ENCODE data around the gene SIAH3.

SIAH3 gene

GRCh38 chr13:45812695-45813372, 38.7 kb downstream of the SIAH3 start:
- H2AFZ ChIP-seq (ENCODE audit: low read length) = no peak overlapping the region
- H3K9ac ChIP-seq (ENCODE audit: low read length) = no peak overlapping the region
- DNase-seq = no peak
- H3K9me3 ChIP-seq (replicated peaks; ENCODE audit: insufficient read depth, low read length) = no peaks in the 10 kb centered on the region
- H3K4me2 ChIP-seq (ENCODE audit: low read depth, low read length) = no peak overlapping the region
- H3K79me2 ChIP-seq (ENCODE audit: low read length) = no peaks in the 10 kb centered on the region
- H3K4me3 ChIP-seq (ENCODE audit: low read length) = no peak overlapping the region
- H3K9me2 ChIP-seq (replicated peaks; ENCODE audit: insufficient read depth, low read length) = no peaks in the 10 kb centered on the region
- no peaks in the 10 kb centered on the region for H3K36me3 ChIP-seq (replicated peaks; ENCODE audit: insufficient read depth, low read length)
- H4K20me1 ChIP-seq (ENCODE audit: insufficient read depth, low read length) = no peaks in the 10 kb centered on the region
- TF ChIP-seq CTCF (IDR thresholded peaks at IDR 0.05; ENCODE audit: low read length) (no peak), EZH2 (optimal IDR thresholded peaks at IDR 0.05; ENCODE audit: low read depth, low read length) (no peak), EZH2phosphoT487 (IDR thresholded peaks at IDR 0.05; ENCODE audit: low read length) (no peak)
- H3F3A ChIP-seq (ENCODE audit: insufficient read depth, low read length) = no peaks in the 10 kb centered on the region
- H3K4me1 ChIP-seq (ENCODE audit: low read length) = no peaks in the 10 kb centered on the region
- H3K27me3 ChIP-seq (replicated peaks; ENCODE audit: insufficient read depth, low read length) = no peaks in the 10 kb centered on the region
- H3K27ac ChIP-seq (ENCODE audit: low read length) = no peak overlapping the region

GRCh38 chr13:45811891-45812694, 39.5 kb downstream of the SIAH3 start:
- Histone ChIP-seq H4K20me1 (ENCODE audit: insufficient read depth, low read length) (no peaks in the 10 kb centered on the region), H3K27me3 (replicated peaks; ENCODE audit: insufficient read depth, low read length) (no peaks in the 10 kb centered on the region), H3K27ac (ENCODE audit: low read length) (no peak overlapping the region), H3K4me2 (ENCODE audit: low read depth, low read length) (no peak overlapping the region), H3K36me3 (replicated peaks; ENCODE audit: insufficient read depth, low read length) (no peaks in the 10 kb centered on the region), H3K9ac (ENCODE audit: low read length) (no peak overlapping the region), H3K4me3 (ENCODE audit: low read length) (no peak overlapping the region), H3K9me3 (replicated peaks; ENCODE audit: insufficient read depth, low read length) (no peaks in the 10 kb centered on the region), H3K4me1 (ENCODE audit: low read length) (no peaks in the 10 kb centered on the region), H2AFZ (ENCODE audit: low read length) (no peak overlapping the region), H3F3A (ENCODE audit: insufficient read depth, low read length) (no peaks in the 10 kb centered on the region), H3K79me2 (ENCODE audit: low read length) (no peaks in the 10 kb centered on the region), H3K9me2 (replicated peaks; ENCODE audit: insufficient read depth, low read length) (no peaks in the 10 kb centered on the region)
- TF ChIP-seq EZH2 (optimal IDR thresholded peaks at IDR 0.05; ENCODE audit: low read depth, low read length) = no peak
- TF ChIP-seq EZH2phosphoT487 (IDR thresholded peaks at IDR 0.05; ENCODE audit: low read length) = no peak
- no peak for TF ChIP-seq CTCF (IDR thresholded peaks at IDR 0.05; ENCODE audit: low read length)
- DNase-seq = no peak

- DNase-seq = peak; percentile 16
- no peak for TF ChIP-seq EZH2 (optimal IDR thresholded peaks at IDR 0.05; ENCODE audit: low read depth, low read length)
- TF ChIP-seq CTCF (IDR thresholded peaks at IDR 0.05; ENCODE audit: low read length) = no peak
- no peak for TF ChIP-seq EZH2phosphoT487 (IDR thresholded peaks at IDR 0.05; ENCODE audit: low read length)
- Histone ChIP-seq H3K9ac (ENCODE audit: low read length) (no peak overlapping the region), H3K79me2 (ENCODE audit: low read length) (no peaks in the 10 kb centered on the region), H3K4me3 (ENCODE audit: low read length) (no peak overlapping the region), H3F3A (ENCODE audit: insufficient read depth, low read length) (no peaks in the 10 kb centered on the region), H3K4me2 (ENCODE audit: low read depth, low read length) (peak overlapping the region; percentile 54; the same call in 1 of the 2 replicates), H3K4me1 (ENCODE audit: low read length) (no peaks in the 10 kb centered on the region), H3K36me3 (replicated peaks; ENCODE audit: insufficient read depth, low read length) (no peaks in the 10 kb centered on the region), H4K20me1 (ENCODE audit: insufficient read depth, low read length) (no peaks in the 10 kb centered on the region), H3K27me3 (replicated peaks; ENCODE audit: insufficient read depth, low read length) (no peaks in the 10 kb centered on the region), H2AFZ (ENCODE audit: low read length) (peak overlapping the region; percentile 87), H3K27ac (ENCODE audit: low read length) (no peak overlapping the region), H3K9me3 (replicated peaks; ENCODE audit: insufficient read depth, low read length) (no peaks in the 10 kb centered on the region), H3K9me2 (replicated peaks; ENCODE audit: insufficient read depth, low read length) (no peaks in the 10 kb centered on the region)
These were observed 41.7 kb downstream of the SIAH3 start for GRCh38 chr13:45809801-45810394.
